ENCODE results near the gene ATXN7.

Gene ATXN7

GRCh38 chr3:64021922-64022321, 158.3 kb downstream of the ATXN7 start:
- in situ Hi-C loops (cut with HindIII; ENCODE audit: low pct_unique_long_range_greater_than_20kb, low sequenced_read_pairs), result no loop called here
- DNase-seq (ENCODE audit: low read depth in 1 of 2, low spot score in 1 of 2), result no peak
- no peak for TF ChIP-seq JUND (IDR thresholded peaks at IDR 0.05; ENCODE audit: low read depth)

DNA sequence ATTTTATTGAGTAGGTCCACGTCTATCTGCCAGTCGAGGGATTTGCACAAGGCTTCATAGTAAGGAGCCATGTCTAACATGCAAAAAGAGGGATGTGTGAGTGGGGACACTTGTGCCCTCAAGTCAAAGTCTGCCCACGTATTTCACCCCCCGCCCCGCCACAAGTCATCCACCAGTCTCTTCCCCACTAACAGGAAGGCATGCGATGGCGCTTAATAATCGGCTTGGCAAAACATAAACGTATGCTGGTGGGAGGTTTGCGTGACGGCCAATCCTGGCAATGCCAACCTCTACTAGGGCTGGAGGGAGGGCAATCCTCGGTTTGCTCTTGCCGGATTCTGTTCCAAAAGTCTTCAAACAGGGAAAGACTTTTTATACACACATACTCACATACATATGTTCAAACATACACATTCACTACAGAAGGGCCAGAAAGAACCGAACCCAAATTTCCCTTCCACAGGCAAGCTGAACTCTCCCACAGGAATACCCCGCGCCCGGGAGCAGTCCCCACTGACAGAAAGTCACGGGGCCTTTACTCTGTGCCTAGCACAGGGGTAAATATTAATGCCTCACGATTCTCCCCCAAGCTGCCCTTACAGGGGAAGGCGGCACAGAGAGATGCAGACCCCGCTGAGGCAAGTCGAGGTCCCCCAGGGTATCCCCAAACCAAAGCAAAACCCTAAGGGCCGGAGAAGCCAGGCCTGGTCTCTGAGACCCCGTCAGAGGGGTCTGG, 159.0 kb downstream of the ATXN7 start:
- in situ Hi-C loops (cut with HindIII; ENCODE audit: low pct_unique_long_range_greater_than_20kb, low sequenced_read_pairs), result no loop called here
- no peak for DNase-seq (ENCODE audit: low read depth in 1 of 2, low spot score in 1 of 2)
- TF ChIP-seq JUND (IDR thresholded peaks at IDR 0.05; ENCODE audit: low read depth), result no peak

GRCh38 chr3:64023187-64023860, 159.7 kb downstream of the ATXN7 start, which contains the start of gene PSMD6:
Gene PSMD6 (minus strand): TSS chr3:64023494. CDS start chr3:64023419, 75 bp downstream.
- DNase-seq (ENCODE audit: low read depth in 1 of 2, low spot score in 1 of 2), result peak; percentile 46 to 80
- in situ Hi-C loops (cut with HindIII; ENCODE audit: low pct_unique_long_range_greater_than_20kb, low sequenced_read_pairs), result no loop called here
- no peak for TF ChIP-seq JUND (IDR thresholded peaks at IDR 0.05; ENCODE audit: low read depth)

GRCh38 chr3:64023861-64024223, 160.2 kb downstream of the ATXN7 start:
- no peak for TF ChIP-seq JUND (IDR thresholded peaks at IDR 0.05; ENCODE audit: low read depth)
- in situ Hi-C loops (cut with HindIII; ENCODE audit: low pct_unique_long_range_greater_than_20kb, low sequenced_read_pairs), result no loop called here
- DNase-seq (ENCODE audit: low read depth in 1 of 2, low spot score in 1 of 2), result no peak

- DNase-seq (ENCODE audit: low read depth in 1 of 2, low spot score in 1 of 2), result no peak
- in situ Hi-C loops (cut with HindIII; ENCODE audit: low pct_unique_long_range_greater_than_20kb, low sequenced_read_pairs), result no loop called here
- no peak for TF ChIP-seq JUND (IDR thresholded peaks at IDR 0.05; ENCODE audit: low read depth)
Observed at GRCh38 chr3:64026346-64026745, 162.7 kb downstream of the ATXN7 start.

DNA sequence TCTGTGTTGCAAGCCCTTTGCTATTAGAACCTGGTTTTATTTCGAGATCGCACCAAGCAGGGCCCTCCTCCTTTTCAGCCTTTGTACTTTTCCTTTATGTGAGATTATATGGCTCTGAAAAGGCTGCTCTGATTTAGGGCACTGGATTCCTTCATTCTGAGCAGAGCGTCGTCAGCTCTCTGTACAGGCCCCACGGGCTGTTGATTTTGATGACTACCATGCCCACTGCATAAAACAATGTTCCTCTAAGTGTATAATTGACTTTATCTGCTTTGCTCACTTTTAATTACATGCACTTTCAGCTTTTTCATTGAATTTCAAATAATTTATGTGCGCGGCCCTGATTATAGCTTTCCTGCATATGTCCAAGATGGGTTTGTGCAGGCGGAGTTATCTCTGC, 164.0 kb downstream of the ATXN7 start:
- no peak for TF ChIP-seq JUND (IDR thresholded peaks at IDR 0.05; ENCODE audit: low read depth)
- in situ Hi-C loops (cut with HindIII; ENCODE audit: low pct_unique_long_range_greater_than_20kb, low sequenced_read_pairs), result no loop called here
- DNase-seq (ENCODE audit: low read depth in 1 of 2, low spot score in 1 of 2), result no peak

GRCh38 chr3:64028754-64029153, 165.1 kb downstream of the ATXN7 start:
- no peak for TF ChIP-seq JUND (IDR thresholded peaks at IDR 0.05; ENCODE audit: low read depth)
- in situ Hi-C loops (cut with HindIII; ENCODE audit: low pct_unique_long_range_greater_than_20kb, low sequenced_read_pairs), result no loop called here
- no peak for DNase-seq (ENCODE audit: low read depth in 1 of 2, low spot score in 1 of 2)

DNA sequence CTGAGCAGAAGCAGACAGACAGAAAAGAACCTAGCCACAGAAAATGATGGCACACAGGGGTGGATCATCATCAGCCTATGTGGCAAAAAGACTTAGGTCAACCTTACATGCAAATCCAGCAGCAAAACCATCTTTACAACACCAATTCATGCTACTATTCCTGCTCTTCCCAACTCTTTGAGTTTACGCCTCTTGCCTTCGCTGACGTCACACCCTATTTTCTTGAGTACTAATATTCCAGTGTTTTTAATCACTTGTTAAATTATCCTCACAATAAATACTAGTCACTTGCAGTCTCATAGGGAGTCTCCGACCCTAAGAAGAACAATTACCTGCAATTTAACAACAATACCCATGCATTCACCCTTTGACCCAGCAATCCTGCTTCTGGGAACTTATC, 165.6 kb downstream of the ATXN7 start:
- DNase-seq (ENCODE audit: low read depth in 1 of 2, low spot score in 1 of 2), result no peak
- no peak for TF ChIP-seq JUND (IDR thresholded peaks at IDR 0.05; ENCODE audit: low read depth)
- in situ Hi-C loops (cut with HindIII; ENCODE audit: low pct_unique_long_range_greater_than_20kb, low sequenced_read_pairs), result no loop called here

- in situ Hi-C loops (cut with HindIII; ENCODE audit: low pct_unique_long_range_greater_than_20kb, low sequenced_read_pairs), result no loop called here
- TF ChIP-seq JUND (IDR thresholded peaks at IDR 0.05; ENCODE audit: low read depth), result no peak
- peak; percentile 63 to 76 for DNase-seq (ENCODE audit: low read depth in 1 of 2, low spot score in 1 of 2)
Observed at GRCh38 chr3:64030741-64031140, 167.1 kb downstream of the ATXN7 start.

- no peak for DNase-seq (ENCODE audit: low read depth in 1 of 2, low spot score in 1 of 2)
- in situ Hi-C loops (cut with HindIII; ENCODE audit: low pct_unique_long_range_greater_than_20kb, low sequenced_read_pairs), result no loop called here
Observed at GRCh38 chr3:64031540-64032508, 168.2 kb downstream of the ATXN7 start.

DNA sequence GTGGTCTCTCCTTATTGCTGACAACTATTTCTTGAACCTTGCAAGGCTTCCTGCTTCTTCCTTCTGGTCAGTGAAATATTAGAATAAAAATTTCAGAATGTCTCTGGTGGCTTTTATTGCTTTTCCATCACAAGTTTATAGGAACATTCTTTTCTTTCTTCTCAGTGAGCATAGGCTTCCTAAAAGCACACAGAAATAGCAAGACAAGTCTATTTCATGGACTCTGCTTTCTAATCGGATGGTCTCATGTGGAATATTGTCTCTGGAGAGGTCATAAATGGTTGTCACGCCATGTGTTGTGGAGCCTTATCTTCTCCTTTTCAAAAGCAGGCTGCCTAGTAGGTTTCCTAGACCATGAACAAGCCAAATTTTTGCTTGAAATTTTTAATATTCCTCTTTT, 169.4 kb downstream of the ATXN7 start:
- in situ Hi-C loops (cut with HindIII; ENCODE audit: low pct_unique_long_range_greater_than_20kb, low sequenced_read_pairs), result no loop called here
- no peak for DNase-seq (ENCODE audit: low read depth in 1 of 2, low spot score in 1 of 2)
- TF ChIP-seq JUND (IDR thresholded peaks at IDR 0.05; ENCODE audit: low read depth), result no peak

More at GRCh38 chr3:64031540-64032508, 168.2 kb downstream of the ATXN7 start:
- TF ChIP-seq JUND (IDR thresholded peaks at IDR 0.05; ENCODE audit: low read depth), result no peak

- in situ Hi-C loops (cut with HindIII; ENCODE audit: low pct_unique_long_range_greater_than_20kb, low sequenced_read_pairs), result no loop called here
- no peak for TF ChIP-seq JUND (IDR thresholded peaks at IDR 0.05; ENCODE audit: low read depth)
Observed at GRCh38 chr3:64037084-64037483, 173.4 kb downstream of the ATXN7 start.

More at GRCh38 chr3:64037084-64037483, 173.4 kb downstream of the ATXN7 start:
- DNase-seq (ENCODE audit: low read depth in 1 of 2, low spot score in 1 of 2), result no peak
